K562 (cell line): ENCODE measurements around the gene CCDC78. TPM values are rescaled to one million over a fixed set of nuclear protein-coding genes. Genes with fewer than 3 reads are reported as not detected.
A peak's percentile ranks its signal among the peaks of the same experiment; 100 is the strongest.

Source experiments
- CC2D1A ChIP-seq: fragments of 450-650 bp; IDR thresholded peaks from 2 replicates; pipeline ENCODE4 v1.6.1; 2017; ENCODE audit warnings: mild to moderate bottlenecking
- COPS2 ChIP-seq: fragments of 450-650 bp; conservative IDR thresholded peaks from 2 replicates; pipeline ENCODE4 v1.6.1; 2016; ENCODE audit warnings: mild to moderate bottlenecking, moderate library complexity
- DNMT1 ChIP-seq: fragments of 450-650 bp; IDR thresholded peaks from 2 replicates; pipeline ENCODE4 v1.6.1; 2016; ENCODE audit warnings: antibody characterized with exemption, mild to moderate bottlenecking
- HNRNPUL1 ChIP-seq: fragments of 200-400 bp; formaldehyde crosslinking; IDR thresholded peaks from 2 replicates; pipeline ENCODE4 v1.6.1; 2017; ENCODE audit warnings: low read length
- LARP7 ChIP-seq: fragments of 450-650 bp; IDR thresholded peaks from 2 replicates; pipeline ENCODE4 v1.6.1; 2016
- LEF1 ChIP-seq: fragments of 450-650 bp; IDR thresholded peaks from 2 replicates; pipeline ENCODE4 v1.6.1; 2016; ENCODE audit warnings: mild to moderate bottlenecking
- PTTG1 ChIP-seq: fragments of 450-650 bp; IDR thresholded peaks from 2 replicates; pipeline ENCODE4 v1.6.1; 2016; ENCODE audit warnings: low read depth, mild to moderate bottlenecking, missing genetic modification characterization, missing compliant biosample characterization
- SMARCA4 ChIP-seq: fragments of 450-650 bp; IDR thresholded peaks from 2 replicates; pipeline ENCODE4 v1.6.1; 2016
- SMARCA5 ChIP-seq: fragments of 450-650 bp; IDR thresholded peaks from 2 replicates; pipeline ENCODE4 v1.6.1; 2016
- ZNF143 ChIP-seq: sonication (generic); formaldehyde crosslinking; IDR thresholded peaks from 2 replicates; pipeline ENCODE4 v1.9.0; 2022; ENCODE audit warnings: mild to moderate bottlenecking, missing genetic modification reagents
- ZNF165 ChIP-seq: fragments of 250-450 bp; sonication (Bioruptor Pico); IDR thresholded peaks from 2 replicates; pipeline ENCODE4 v1.4.0; 2020; ENCODE audit warnings: borderline replicate concordance
- ZNF384 ChIP-seq: IDR thresholded peaks from 2 replicates; pipeline ENCODE4 v1.6.1; 2012; ENCODE audit warnings: low read depth, low read length, improper control_type of control experiment
- ZNF766 ChIP-seq: fragments of 200-800 bp; sonication (Bioruptor generic); conservative IDR thresholded peaks from 2 replicates; pipeline ENCODE4 v1.6.1; 2016; ENCODE audit warnings: missing genetic modification characterization, missing compliant biosample characterization
- polyA plus RNA-seq, 8 experiments: library from polyadenylated mRNA; depleted of rRNA in 4 of 8; stranded (reverse) in 5 of 8; unstranded in 3 of 8; fragments of >200 nt; fragmentation: Nextera tagmentation in 2 of 8; fragmentation: Illumina TruSeq in 1 of 8; extraction: Ambion mirVana in 2 of 8; extraction: Trizol in 1 of 8; gene quantifications; 2 replicates each; pipeline versions ENCODE4 v1.2.1 to v1.2.3, GENCODE V29; 2011 to 2014; ENCODE audit warnings: inconsistent platforms in 1 of 8, missing spikeins in 1 of 8
- total RNA-seq, 7 experiments: library from RNA; depleted of rRNA in 6 of 7; stranded (reverse); fragments of >200 nt in 6 of 7; fragmentation: Illumina TruSeq in 2 of 7; extraction: Trizol in 2 of 7; gene quantifications; 2 replicates each; pipeline versions ENCODE4 v1.2.1 to v1.2.3, GENCODE V29; 2011 to 2021; ENCODE audit warnings: low replicate concordance in 1 of 7
- TF ChIP-seq, protein P1 (sequence below), 2 experiments: fragments of 450-650 bp in 1 of 2; IDR thresholded peaks; 2 replicates each; pipeline ENCODE4 v1.6.1; 2011 to 2017; ENCODE audit warnings: low read depth in 2 of 2, antibody characterized with exemption in 1 of 2, borderline replicate concordance in 1 of 2, low read length in 1 of 2, mild to moderate bottlenecking in 1 of 2, mixed read lengths in 1 of 2; ENCODE audit not compliant: control insufficient read depth in 1 of 2
- TF ChIP-seq, protein P2 (sequence below): fragments of 450-650 bp; formaldehyde crosslinking; IDR thresholded peaks from 2 replicates; pipeline ENCODE4 v1.4.0; 2020; ENCODE audit warnings: mild to moderate bottlenecking, moderate library complexity
- TF ChIP-seq, protein P3 (sequence below): sonication (generic); formaldehyde crosslinking; IDR thresholded peaks from 2 replicates; pipeline ENCODE4 v1.5.0; 2020; ENCODE audit warnings: missing genetic modification reagents
- TF ChIP-seq, protein P4 (sequence below): fragments of 450-650 bp; formaldehyde crosslinking; IDR thresholded peaks from 2 replicates; pipeline ENCODE4 v1.4.0; 2022; ENCODE audit warnings: missing genetic modification characterization
- TF ChIP-seq, protein P5 (sequence below), 3 experiments: IDR thresholded peaks in 2 of 3; conservative IDR thresholded peaks in 1 of 3; 2 replicates each; pipeline ENCODE4 v1.5.1; 2011 to 2012; ENCODE audit warnings: low read length in 3 of 3, mild to moderate bottlenecking in 3 of 3, control low read depth in 2 of 3, improper control_type of control experiment in 1 of 3, inconsistent platforms in 1 of 3, low read depth in 1 of 3, mixed read lengths in 1 of 3, moderate library complexity in 1 of 3; ENCODE audit not compliant: insufficient read depth in 2 of 3
- TF ChIP-seq, protein P6 (sequence below): fragments of 450-650 bp; formaldehyde crosslinking; IDR thresholded peaks from 2 replicates; pipeline ENCODE4 v1.4.0; 2020; ENCODE audit warnings: mild to moderate bottlenecking, moderate library complexity

The CCDC78 gene
- total and polyA plus RNA-seq, 9 of the 15 experiments (the other 6 are each of a cell fraction or from before 2014, with no cell fraction given), result 0.24 to 17.7 (median 2.9) TPM

DNA sequence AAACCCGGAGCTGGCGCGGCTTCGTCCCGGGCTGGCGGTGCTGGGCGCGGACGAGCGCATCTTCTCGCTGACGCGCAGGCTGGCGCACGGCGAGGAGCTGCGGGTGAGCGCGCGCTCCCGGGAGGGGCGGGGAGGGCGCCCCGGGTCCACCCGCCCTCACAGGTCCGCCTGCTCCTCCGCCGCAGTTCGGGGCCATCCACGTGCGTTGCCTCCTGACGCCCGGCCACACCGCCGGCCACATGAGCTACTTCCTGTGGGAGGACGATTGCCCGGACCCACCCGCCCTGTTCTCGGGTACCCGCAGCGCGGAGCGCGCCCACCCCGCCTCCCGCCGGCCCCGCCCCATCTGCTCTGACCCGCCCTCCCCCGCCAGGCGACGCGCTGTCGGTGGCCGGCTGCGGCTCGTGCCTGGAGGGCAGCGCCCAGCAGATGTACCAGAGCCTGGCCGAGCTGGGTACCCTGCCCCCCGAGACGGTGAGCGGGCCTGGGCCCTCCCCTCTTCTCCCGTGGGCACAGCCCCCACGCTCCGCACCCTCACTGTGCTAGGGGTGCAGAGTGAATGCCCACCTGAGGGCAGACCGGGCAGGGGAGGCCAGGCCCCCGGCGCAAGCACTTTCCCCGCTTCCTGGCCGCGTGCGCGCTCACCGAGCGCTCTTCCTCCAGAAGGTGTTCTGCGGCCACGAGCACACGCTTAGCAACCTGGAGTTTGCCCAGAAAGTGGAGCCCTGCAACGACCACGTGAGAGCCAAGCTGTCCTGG lies 2.1 kb upstream of the CCDC78 start (continued):
- TF ChIP-seq ZNF143 (CRISPR knock-in tag) (no peak), SMARCA4 (no peak), DNMT1 (no peak), LARP7 (no peak), COPS2 (no peak), SMARCA5 (no peak), CC2D1A (no peak), ZNF165 (CRISPR knock-in tag) (no peak), LEF1 (no peak), HNRNPUL1 (no peak), PTTG1 (tag) (no peak), ZNF766 (CRISPR knock-in tag) (no peak), ZNF384 (no peak)
- TF ChIP-seq, protein P1, sequence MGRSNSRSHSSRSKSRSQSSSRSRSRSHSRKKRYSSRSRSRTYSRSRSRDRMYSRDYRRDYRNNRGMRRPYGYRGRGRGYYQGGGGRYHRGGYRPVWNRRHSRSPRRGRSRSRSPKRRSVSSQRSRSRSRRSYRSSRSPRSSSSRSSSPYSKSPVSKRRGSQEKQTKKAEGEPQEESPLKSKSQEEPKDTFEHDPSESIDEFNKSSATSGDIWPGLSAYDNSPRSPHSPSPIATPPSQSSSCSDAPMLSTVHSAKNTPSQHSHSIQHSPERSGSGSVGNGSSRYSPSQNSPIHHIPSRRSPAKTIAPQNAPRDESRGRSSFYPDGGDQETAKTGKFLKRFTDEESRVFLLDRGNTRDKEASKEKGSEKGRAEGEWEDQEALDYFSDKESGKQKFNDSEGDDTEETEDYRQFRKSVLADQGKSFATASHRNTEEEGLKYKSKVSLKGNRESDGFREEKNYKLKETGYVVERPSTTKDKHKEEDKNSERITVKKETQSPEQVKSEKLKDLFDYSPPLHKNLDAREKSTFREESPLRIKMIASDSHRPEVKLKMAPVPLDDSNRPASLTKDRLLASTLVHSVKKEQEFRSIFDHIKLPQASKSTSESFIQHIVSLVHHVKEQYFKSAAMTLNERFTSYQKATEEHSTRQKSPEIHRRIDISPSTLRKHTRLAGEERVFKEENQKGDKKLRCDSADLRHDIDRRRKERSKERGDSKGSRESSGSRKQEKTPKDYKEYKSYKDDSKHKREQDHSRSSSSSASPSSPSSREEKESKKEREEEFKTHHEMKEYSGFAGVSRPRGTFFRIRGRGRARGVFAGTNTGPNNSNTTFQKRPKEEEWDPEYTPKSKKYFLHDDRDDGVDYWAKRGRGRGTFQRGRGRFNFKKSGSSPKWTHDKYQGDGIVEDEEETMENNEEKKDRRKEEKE (IDR thresholded peaks at IDR 0.05; ENCODE audit: borderline replicate concordance in 1 of 2, control insufficient read depth in 1 of 2, low read depth in 2 of 2, low read length in 1 of 2), result no peak
- TF ChIP-seq, protein P2, sequence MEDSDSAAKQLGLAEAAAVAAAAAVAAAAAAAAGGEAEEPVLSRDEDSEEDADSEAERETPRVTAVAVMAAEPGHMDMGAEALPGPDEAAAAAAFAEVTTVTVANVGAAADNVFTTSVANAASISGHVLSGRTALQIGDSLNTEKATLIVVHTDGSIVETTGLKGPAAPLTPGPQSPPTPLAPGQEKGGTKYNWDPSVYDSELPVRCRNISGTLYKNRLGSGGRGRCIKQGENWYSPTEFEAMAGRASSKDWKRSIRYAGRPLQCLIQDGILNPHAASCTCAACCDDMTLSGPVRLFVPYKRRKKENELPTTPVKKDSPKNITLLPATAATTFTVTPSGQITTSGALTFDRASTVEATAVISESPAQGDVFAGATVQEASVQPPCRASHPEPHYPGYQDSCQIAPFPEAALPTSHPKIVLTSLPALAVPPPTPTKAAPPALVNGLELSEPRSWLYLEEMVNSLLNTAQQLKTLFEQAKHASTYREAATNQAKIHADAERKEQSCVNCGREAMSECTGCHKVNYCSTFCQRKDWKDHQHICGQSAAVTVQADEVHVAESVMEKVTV, result no peak
- TF ChIP-seq, protein P3, sequence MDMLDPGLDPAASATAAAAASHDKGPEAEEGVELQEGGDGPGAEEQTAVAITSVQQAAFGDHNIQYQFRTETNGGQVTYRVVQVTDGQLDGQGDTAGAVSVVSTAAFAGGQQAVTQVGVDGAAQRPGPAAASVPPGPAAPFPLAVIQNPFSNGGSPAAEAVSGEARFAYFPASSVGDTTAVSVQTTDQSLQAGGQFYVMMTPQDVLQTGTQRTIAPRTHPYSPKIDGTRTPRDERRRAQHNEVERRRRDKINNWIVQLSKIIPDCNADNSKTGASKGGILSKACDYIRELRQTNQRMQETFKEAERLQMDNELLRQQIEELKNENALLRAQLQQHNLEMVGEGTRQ (CRISPR knock-in tag), result no peak
- TF ChIP-seq, protein P4, sequence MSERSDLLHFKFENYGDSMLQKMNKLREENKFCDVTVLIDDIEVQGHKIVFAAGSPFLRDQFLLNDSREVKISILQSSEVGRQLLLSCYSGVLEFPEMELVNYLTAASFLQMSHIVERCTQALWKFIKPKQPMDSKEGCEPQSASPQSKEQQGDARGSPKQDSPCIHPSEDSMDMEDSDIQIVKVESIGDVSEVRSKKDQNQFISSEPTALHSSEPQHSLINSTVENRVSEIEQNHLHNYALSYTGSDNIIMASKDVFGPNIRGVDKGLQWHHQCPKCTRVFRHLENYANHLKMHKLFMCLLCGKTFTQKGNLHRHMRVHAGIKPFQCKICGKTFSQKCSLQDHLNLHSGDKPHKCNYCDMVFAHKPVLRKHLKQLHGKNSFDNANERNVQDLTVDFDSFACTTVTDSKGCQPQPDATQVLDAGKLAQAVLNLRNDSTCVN (CRISPR knock-in tag), result no peak
- TF ChIP-seq, protein P5, sequence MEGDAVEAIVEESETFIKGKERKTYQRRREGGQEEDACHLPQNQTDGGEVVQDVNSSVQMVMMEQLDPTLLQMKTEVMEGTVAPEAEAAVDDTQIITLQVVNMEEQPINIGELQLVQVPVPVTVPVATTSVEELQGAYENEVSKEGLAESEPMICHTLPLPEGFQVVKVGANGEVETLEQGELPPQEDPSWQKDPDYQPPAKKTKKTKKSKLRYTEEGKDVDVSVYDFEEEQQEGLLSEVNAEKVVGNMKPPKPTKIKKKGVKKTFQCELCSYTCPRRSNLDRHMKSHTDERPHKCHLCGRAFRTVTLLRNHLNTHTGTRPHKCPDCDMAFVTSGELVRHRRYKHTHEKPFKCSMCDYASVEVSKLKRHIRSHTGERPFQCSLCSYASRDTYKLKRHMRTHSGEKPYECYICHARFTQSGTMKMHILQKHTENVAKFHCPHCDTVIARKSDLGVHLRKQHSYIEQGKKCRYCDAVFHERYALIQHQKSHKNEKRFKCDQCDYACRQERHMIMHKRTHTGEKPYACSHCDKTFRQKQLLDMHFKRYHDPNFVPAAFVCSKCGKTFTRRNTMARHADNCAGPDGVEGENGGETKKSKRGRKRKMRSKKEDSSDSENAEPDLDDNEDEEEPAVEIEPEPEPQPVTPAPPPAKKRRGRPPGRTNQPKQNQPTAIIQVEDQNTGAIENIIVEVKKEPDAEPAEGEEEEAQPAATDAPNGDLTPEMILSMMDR (IDR thresholded peaks at IDR 0.05 in 2 of 3, conservative IDR thresholded peaks at IDR 0.05 in 1 of 3; ENCODE audit: insufficient read depth in 2 of 3, low read depth in 1 of 3, low read length in 3 of 3), result no peak
- TF ChIP-seq, protein P6, sequence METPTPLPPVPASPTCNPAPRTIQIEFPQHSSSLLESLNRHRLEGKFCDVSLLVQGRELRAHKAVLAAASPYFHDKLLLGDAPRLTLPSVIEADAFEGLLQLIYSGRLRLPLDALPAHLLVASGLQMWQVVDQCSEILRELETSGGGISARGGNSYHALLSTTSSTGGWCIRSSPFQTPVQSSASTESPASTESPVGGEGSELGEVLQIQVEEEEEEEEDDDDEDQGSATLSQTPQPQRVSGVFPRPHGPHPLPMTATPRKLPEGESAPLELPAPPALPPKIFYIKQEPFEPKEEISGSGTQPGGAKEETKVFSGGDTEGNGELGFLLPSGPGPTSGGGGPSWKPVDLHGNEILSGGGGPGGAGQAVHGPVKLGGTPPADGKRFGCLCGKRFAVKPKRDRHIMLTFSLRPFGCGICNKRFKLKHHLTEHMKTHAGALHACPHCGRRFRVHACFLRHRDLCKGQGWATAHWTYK (CRISPR knock-in tag), result peak; percentile 94
